CD4-positive, alpha-beta T cell treated with Interferon gamma for 1 hour (primary cell): ENCODE measurements around the gene MAF.

Experiments
- DNase-seq: peaks from one replicate; pipeline ENCODE4 v3.0.0-alpha.2; 2020

The MAF gene

DNA sequence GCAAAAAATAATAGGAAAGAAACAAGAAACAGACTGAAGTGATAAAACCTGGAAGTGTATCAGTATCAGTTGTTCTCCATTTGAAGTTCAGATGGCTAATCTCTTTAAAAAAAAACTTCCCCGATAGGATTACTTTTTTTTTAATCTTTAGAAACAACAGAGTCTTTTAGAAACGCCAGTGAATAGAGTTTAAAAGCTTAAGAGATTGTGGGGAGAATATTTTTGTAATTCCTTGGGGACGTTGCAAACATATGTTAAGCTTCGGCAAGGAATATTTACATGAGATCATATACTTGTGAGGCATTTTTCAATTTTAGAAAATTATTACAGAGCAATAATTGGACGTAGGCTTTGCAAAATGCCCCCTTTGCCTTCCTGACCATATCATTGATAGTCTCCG, 13.2 kb downstream of the MAF start:
- DNase-seq: no peak

DNA sequence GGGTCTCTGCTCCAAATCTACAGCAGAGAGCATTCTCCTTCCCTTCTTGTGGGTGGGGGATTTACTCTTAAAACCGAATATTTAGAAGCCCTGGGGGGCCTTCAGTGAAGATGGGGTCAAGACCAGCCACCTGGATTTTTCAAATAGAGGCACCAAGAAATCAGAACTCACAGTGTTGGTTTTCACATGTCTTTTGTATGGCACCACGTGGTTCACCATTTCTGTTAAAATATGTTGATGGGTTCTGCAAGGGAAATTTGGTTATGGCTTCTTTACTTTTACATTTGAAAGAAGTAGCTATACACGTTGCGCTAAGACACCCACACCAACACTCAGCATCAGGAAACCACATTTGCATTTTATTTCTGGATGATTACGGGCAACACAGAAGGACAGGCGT, 17.7 kb downstream of the MAF start:
- no peak for DNase-seq

DNA sequence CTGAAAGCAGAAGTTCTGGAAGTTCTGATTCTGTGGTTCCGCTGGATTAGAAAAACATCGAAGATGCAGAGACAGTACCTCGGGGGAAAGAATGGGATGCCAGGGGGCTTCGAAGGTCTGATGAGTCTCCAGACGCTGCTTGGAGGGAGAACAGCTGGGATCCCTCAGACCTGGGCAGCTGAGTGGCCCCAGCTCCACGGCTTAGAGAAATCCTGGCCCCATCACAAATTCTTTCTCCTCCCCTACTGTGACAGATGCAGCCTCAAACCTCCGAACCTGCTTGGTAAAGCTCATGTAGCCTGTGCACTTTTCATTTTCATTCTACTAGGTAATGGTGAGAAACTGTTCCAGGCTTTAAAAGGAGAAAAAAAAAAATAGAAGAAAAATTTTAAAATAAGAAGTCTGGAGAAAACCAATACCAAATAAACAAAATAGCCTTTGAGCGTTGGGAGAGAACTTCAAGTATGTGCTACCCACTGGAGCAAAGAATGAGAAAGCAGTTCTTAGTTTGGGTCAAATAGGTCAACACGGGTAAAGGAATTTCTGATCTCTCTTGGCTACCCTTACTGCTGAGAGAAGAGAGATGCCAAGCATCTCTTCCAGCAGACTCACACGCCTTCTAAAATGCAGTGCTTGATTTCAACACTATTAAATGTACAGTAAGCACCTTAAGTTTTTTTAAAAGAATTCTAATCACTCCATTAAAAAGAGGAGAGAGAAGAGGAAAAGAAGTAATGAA, 19.9 kb downstream of the MAF start:
- no peak for DNase-seq

DNA sequence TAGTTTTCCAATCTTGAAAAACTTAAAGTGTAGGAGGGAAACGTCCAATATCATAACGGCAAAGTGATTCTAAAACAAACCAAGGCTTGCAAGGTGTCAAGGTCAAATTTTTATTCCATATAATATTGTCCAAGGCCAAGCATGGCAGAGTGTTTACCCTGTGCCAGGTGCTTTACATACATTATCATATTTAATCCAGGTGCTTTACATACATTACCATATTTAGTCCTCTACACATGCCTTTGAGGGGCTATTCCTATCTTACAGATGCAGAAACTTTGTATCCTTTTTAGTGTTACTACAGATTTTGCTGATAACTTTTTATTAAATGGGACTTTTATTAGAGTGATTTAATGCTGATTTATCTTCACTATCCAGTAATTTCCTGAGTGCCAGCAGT, 23.9 kb downstream of the MAF start:
- DNase-seq: no peak

DNA sequence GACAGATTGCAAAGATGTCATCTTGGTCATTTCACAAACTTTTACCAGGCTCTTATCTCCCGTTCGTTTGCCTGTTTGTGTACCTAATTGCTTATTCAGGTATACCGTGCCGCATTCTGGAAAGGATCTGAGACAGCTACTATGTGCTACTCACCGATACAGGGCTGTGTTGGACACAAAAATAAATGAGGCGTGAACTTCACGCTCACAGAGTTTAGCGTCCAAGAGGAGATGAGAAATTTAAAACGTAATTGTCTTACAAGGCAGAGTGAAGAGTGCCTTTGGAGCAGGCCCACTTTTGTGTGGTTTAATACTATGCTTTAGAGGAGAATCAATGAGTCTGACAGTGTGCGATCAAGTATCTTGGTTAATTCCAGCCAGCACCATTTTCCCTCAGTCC, 26.7 kb downstream of the MAF start:
- DNase-seq: no peak

DNA sequence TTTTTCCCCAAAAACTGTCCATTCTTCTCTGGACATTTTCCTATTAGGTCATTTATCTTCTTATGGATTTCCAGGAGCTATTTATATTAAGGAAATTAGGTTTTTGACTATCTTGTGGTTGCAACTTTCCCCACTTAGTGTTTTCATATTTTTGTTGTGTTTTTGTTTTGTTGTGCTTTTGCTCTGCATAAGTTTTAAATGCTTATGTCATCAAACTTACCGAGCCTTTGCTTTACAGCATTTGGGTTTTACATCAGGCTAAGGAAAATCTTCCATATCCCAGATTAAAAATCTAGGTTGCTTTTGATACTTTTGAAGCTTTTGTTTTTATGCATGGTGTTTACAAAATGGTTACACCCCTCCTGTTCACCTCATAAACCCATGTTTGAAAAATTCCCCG, 27.5 kb downstream of the MAF start:
- no peak for DNase-seq

DNA sequence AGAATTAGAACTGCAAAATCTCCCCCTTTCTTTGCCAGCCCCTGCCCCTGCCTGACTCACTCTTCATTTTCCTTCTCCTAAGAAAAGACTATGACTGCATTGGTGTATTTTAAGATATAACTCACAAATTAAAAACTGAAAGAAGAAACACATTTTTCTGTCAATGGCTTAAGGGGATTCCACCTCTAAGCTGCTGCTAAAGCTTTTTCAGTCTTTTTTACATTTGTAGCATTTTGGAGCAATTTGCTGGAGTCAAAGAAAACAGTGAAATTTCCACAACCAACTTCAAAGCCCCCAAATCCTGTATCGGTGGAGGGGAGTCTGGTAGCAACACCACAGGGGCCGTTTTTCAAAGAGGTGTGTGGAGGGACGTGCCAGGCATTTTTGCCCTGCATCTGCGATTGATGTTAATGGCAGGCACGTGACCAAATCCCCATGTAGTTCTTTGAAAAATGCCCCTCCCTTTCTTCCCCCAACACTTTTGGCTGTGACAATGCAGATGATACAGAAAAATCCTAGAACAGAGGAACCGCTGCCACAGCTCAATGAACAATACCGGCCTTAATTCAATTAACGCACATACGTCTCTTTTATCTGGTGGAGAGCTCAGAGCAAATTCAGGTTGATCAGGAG, 28.5 kb downstream of the MAF start:
- DNase-seq: no peak

DNA sequence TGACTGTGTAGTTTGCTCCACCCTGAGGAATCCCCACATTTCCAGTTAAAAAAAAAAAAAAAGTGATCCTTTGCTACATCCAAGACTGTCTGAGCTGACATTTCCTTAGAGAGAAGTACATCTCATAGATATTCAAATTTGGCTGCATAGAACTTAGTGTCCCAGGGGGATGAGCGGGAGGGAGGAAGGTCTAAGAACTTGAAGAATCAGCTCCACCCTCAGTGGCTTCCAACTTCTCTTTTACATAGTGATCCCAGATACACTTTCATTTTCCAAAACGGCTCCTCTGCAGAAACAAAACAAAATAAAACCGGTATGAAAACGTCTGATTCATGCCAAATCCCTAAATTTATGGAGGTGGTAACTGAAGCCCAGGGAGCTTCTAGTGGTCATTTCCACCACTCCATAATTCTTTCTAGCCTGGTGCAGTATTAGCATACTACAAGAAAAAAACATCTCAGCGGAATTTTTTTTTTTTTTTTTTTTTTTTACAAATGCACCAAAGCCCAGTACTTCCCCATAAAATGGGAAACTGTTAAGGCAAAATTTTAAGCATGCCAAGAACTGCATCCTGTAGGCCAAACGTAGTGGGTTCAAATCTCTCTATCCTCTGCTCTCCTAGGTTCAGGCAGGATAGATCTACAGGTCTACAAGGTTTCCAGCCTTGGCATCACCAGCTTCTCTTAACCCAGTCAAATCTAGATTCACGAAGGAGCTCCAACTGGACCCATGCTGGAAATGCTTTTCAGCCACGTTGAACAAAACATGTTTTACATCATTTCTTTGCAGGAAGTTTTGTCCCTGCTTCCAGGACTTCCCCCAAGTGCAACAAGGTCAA, 29.3 kb downstream of the MAF start:
- no peak for DNase-seq

DNA sequence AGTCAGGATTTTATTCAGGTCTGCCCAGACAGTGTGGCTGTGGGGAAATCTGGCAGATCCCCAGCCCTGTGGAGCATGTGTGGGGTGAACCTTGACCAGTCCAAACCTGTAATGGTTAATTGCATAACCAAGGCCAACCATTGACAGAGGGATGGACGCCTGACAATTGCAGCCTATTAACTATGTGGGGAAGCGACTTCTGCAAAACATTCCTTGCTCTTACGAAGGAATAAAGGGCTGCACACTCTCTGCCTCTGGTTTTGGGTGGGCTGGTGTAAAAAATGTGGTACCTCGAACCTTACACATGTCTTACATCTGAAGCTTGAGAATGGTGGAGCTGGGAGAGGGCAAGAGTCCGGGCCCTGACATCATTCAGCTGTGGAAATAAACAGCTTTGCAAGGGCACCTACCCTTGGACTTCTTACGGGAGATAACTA, 35.8 kb downstream of the MAF start:
- DNase-seq: no peak

DNA sequence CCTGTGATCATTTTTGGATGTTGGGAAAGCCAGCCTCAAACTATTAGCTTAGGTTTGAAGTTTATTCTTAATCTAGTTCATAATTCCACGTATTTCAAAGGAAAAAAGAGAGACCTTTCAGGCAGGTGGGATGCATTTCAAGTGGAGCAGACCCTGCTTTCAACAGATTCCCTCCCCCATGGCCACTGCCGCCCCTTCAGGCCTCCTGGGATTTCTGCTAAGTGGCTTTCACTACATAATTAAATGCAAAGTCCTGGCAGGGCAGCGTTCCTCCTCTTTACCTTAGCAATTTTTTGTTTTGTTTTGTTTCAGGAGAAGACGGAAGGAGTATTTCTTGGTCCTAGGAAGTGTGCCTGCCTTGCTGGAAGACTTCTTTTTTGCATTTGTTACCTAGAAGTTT, 36.6 kb downstream of the MAF start:
- no peak for DNase-seq

DNA sequence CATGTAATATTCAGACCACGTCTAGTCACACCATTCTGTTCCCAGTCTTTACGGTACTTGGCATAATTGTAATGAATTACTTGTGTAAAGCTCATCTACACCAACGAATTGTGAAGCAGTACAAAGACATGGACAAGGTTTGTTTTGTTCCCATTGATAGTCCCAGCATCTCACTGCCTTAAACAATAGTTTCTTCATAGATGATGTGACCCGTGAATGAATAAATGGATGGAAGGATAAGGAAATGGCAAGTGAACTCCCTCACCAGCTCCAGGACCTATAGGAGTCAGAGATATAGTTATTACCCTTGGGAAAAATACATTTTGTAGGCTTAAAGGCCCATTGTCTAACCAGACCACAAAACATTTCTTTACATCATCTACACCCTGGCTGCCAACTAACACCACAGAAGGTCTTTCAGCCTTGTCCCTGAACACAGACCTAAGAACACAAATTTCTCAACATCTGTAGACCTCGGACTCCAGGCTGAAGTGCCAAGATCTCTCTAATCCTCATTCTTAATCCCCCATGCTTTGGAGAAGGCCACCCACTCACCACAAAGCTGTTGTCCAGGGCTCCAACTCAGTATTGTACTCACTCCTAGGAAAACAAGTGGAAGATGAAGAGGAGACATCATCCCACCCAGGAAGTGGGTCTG, 38.2 kb downstream of the MAF start:
- no peak for DNase-seq

DNA sequence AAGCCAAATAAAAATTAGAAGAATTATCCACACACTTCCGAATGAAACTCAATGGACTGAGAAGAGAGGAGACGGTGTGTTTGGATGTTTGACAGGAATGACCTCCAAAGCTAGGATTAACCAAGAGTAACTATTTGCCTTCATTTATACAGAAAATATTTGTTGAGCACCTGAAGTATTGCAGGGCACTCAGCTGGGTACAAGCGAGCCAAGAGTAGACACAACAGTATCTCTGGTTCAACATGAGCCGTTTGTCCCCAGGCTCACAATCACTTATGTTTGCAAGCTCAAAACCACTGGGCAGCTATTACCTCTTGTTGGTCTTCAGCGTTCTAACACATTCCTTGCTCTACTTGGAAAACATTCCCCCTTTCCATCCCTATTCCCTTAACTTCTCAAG, 38.8 kb downstream of the MAF start:
- no peak for DNase-seq

DNA sequence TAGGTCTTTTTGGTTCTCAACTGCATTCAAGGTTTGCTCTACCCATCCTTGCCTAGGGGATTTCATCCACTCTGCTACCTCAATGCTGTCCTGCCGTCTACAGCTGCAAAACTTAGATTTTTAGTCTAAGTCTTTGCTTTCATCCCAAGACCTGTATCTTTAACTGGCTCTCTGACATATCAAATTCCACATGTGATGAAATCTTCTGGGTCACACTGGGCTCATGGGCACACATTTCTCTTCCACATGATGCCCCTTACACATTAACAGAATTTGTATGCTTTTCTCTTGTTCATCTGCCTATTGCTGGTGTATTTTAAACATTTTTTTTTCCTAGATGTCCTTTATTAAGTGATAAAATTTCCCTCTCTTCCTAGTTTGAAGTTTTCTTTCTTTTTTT, 39.6 kb downstream of the MAF start:
- no peak for DNase-seq

DNA sequence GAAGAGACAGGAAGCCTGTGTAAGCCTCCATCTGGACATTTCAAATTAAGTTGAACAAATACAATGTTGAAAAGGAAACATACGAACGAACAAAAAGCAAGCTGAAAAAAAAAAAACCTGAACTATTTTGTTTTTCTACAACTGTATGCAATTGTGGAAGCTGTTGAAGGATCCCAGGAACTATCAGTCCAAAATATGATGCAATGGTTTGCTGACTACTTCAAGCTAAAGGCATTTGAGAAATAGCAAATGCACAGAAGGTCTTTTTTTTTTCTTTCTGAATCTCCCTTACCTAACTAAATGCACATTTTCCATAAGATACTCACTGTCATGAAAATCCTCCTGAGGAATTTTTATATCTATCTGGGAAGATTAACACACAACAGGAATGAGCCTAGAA, 40.2 kb downstream of the MAF start:
- DNase-seq: no peak

DNA sequence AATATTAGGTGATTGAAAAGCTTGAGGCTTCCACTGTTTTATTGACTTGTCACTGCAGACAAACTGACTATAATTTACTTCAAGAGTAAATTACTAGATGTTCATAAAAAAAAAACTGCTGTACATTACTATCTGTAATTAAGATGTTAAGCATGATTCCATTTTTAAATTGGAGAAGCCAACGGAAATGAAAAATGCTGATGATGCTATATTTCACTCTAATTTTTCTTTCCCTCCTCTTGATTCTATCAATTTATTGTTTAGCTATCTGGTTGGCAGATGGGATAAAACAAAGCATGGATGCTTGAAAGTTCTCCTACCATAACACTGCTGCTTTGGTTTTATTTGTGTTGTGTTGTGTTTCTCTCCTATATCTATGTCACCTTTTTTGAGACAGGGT, 41.0 kb downstream of the MAF start:
- DNase-seq: no peak

DNA sequence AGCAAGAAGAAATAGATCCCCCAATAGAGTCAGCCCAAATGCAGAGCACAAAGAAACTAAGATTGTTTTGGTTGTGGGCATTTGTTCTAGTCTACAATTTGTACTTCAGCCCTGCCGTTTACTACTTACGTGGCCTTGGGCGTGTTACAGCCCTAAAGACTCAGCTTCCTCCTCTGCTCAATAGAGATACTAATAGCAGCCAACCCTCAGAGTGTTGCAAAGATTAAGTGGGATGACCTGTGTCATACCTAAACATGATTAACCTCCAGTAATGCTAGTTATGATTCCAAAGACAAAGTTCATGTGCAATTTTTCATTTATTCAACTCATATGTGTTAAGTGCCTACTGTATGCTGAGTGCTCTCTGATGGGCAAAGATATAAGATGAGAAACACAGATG, 43.1 kb downstream of the MAF start:
- DNase-seq: no peak

DNA sequence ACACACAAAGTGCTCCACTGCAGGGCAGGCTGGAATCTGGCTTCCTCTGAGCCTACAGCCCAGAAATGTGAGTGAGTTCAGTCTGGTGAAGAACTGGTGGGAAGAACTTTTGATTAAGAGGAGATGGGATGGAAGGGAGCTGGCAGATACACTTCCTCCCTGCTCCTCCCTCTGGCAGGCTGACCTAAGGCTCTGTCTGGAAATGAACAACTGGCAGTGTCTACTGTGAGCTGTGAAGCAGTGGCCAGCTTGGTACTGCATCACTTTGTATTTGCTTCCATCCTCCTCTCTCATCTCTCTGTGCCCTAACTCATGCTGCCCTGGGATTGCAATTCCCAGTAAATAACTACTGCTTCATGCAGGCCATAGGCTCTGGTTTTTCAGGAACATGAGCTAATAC, 45.6 kb downstream of the MAF start:
- no peak for DNase-seq

DNA sequence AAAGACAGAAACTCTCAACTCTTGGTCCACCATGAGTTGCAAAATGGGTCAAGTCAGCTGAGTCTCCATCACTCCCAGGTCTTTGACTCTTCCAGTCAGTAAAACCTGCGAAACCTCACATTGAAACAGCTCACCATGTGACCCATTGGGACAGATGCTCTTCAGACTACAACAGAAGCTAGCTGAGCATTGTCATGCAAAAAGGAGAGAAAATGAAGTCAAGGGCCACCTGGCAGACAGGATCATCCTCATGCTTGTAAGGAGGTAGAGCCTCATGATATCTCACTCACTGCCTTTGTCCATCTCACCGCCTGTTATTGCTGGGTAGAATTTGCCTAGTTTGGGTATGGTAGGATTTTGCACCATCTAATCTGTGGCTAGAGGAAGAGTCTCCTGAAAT, 50.2 kb downstream of the MAF start:
- DNase-seq: no peak

DNA sequence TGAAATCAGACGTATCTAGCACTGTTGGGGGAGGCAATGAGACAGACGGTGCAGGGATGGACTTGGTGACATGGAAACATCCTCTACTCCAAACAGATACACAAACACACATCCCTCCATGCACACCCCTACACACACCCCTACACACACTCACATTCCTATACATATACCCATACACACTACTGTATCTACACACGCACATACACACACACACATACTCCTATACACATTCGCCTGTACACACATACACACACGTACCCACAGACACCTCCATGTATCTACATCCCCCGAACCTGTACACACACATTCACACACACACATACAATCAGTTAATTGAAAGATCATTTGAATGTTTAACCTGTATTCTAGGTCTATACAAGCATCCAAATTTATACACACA, 53.5 kb downstream of the MAF start:
- no peak for DNase-seq
